Measurements from ENCODE around the gene SLC39A12.

DNA sequence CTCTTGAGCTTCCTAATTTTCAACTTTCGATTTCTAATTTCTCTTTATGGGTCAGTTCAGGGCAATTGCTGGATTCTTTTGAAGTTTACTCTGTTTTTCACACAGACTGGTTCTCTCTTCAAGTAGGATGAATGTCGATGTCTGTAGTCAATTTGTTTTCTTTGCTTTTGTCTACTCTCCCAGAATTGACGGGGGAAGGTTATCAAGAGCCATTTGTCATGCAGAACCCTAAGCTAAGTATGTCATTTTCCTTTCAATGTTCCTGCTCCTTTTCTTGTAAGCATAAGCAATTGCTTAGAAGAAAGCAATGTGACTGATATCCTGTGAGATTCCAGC, 53.7 kb downstream of the SLC39A12 start:
- TF ChIP-seq, protein P1, sequence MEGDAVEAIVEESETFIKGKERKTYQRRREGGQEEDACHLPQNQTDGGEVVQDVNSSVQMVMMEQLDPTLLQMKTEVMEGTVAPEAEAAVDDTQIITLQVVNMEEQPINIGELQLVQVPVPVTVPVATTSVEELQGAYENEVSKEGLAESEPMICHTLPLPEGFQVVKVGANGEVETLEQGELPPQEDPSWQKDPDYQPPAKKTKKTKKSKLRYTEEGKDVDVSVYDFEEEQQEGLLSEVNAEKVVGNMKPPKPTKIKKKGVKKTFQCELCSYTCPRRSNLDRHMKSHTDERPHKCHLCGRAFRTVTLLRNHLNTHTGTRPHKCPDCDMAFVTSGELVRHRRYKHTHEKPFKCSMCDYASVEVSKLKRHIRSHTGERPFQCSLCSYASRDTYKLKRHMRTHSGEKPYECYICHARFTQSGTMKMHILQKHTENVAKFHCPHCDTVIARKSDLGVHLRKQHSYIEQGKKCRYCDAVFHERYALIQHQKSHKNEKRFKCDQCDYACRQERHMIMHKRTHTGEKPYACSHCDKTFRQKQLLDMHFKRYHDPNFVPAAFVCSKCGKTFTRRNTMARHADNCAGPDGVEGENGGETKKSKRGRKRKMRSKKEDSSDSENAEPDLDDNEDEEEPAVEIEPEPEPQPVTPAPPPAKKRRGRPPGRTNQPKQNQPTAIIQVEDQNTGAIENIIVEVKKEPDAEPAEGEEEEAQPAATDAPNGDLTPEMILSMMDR (conservative IDR thresholded peaks at IDR 0.05; ENCODE audit: low read depth, low read length): no peak
- no peak for TF ChIP-seq POLR2A (IDR thresholded peaks at IDR 0.05; ENCODE audit: low read depth, low read length)
